Amniotic stem cell (primary cell): Measurements from ENCODE around the gene TGFB2.

Source experiments
- DNase-seq: peaks from one replicate; lab custom pipeline; 2025; lab: John Stamatoyannopoulos, UW

Gene TGFB2

GRCh38 chr1:218362418-218363076, 17.4 kb downstream of the TGFB2 start:
- no peak for DNase-seq

- DNase-seq, result no peak
Measured at GRCh38 chr1:218363141-218363540, 18.0 kb downstream of the TGFB2 start.

GRCh38 chr1:218364028-218364710, 19.0 kb downstream of the TGFB2 start:
- no peak for DNase-seq

GRCh38 chr1:218365226-218365999, 20.3 kb downstream of the TGFB2 start:
- no peak for DNase-seq

GRCh38 chr1:218366322-218367052, 21.4 kb downstream of the TGFB2 start:
- no peak for DNase-seq

GRCh38 chr1:218367118-218367517, 22.0 kb downstream of the TGFB2 start:
- DNase-seq, result no peak

- DNase-seq, result no peak
Measured at GRCh38 chr1:218368686-218369085, 23.6 kb downstream of the TGFB2 start.

- no peak for DNase-seq
Measured at GRCh38 chr1:218369688-218370511, 24.8 kb downstream of the TGFB2 start.

- no peak for DNase-seq
Measured at GRCh38 chr1:218371927-218372672, 27.0 kb downstream of the TGFB2 start.

GRCh38 chr1:218374401-218375353, 29.5 kb downstream of the TGFB2 start:
- DNase-seq, result no peak

- no peak for DNase-seq
Measured at GRCh38 chr1:218376722-218377121, 31.6 kb downstream of the TGFB2 start.

- DNase-seq, result peak; percentile 79
Measured at GRCh38 chr1:218377143-218377660, 32.1 kb downstream of the TGFB2 start.

- DNase-seq, result no peak
Measured at GRCh38 chr1:218380125-218380977, 35.2 kb downstream of the TGFB2 start.

- no peak for DNase-seq
Measured at GRCh38 chr1:218382261-218382660, 37.1 kb downstream of the TGFB2 start.

GRCh38 chr1:218383051-218383450, 37.9 kb downstream of the TGFB2 start:
- DNase-seq, result no peak

- no peak for DNase-seq
Measured at GRCh38 chr1:218383681-218384080, 38.5 kb downstream of the TGFB2 start.

- peak; percentile 47 for DNase-seq
Measured at GRCh38 chr1:218384581-218384993, 39.5 kb downstream of the TGFB2 start.

GRCh38 chr1:218388591-218388990, 43.5 kb downstream of the TGFB2 start:
- DNase-seq, result no peak
